Measurements from ENCODE around the gene ZNF106.

The ZNF106 gene

GRCh38 chr15:42483677-42484076, 7.3 kb downstream of the ZNF106 start:
- no peak overlapping the region for H3K4me3 ChIP-seq (ENCODE audit: low read depth, low read length)
- no peak for TF ChIP-seq CTCF (IDR thresholded peaks at IDR 0.05; ENCODE audit: borderline replicate concordance, insufficient read depth, low read depth, low read length)

- no peak overlapping the region for H3K4me3 ChIP-seq (ENCODE audit: low read depth, low read length)
- TF ChIP-seq CTCF (IDR thresholded peaks at IDR 0.05; ENCODE audit: borderline replicate concordance, insufficient read depth, low read depth, low read length) = no peak
Observed at GRCh38 chr15:42482701-42483100, 8.2 kb downstream of the ZNF106 start.

- no peak overlapping the region for H3K4me3 ChIP-seq (ENCODE audit: low read depth, low read length)
- TF ChIP-seq CTCF (IDR thresholded peaks at IDR 0.05; ENCODE audit: borderline replicate concordance, insufficient read depth, low read depth, low read length) = no peak
Observed at GRCh38 chr15:42474827-42475226, 16.1 kb downstream of the ZNF106 start.

GRCh38 chr15:42471002-42471401, 19.9 kb downstream of the ZNF106 start:
- no peak for TF ChIP-seq CTCF (IDR thresholded peaks at IDR 0.05; ENCODE audit: borderline replicate concordance, insufficient read depth, low read depth, low read length)
- no peak overlapping the region for H3K4me3 ChIP-seq (ENCODE audit: low read depth, low read length)

- H3K4me3 ChIP-seq (ENCODE audit: low read depth, low read length) = no peak overlapping the region
- no peak for TF ChIP-seq CTCF (IDR thresholded peaks at IDR 0.05; ENCODE audit: borderline replicate concordance, insufficient read depth, low read depth, low read length)
Observed at GRCh38 chr15:42465520-42466259, 25.3 kb downstream of the ZNF106 start.

- TF ChIP-seq CTCF (IDR thresholded peaks at IDR 0.05; ENCODE audit: borderline replicate concordance, insufficient read depth, low read depth, low read length) = no peak
- H3K4me3 ChIP-seq (ENCODE audit: low read depth, low read length) = no peak overlapping the region
Observed at GRCh38 chr15:42461261-42461660, 29.7 kb downstream of the ZNF106 start.

Measured in GM12875 (cell line).